GM18873 (cell line): ENCODE data around the gene TRIM2.

Source experiments
- ATAC-seq: cut with Tn5 transposase; IDR thresholded peaks from one replicate; pipeline ENCODE4 v1.9.1; 2021; ENCODE audit warnings: mild to moderate bottlenecking, moderate library complexity, moderate number of reproducible peaks; ENCODE audit not compliant: unreplicated experiment, low FRiP score

The TRIM2 gene

DNA sequence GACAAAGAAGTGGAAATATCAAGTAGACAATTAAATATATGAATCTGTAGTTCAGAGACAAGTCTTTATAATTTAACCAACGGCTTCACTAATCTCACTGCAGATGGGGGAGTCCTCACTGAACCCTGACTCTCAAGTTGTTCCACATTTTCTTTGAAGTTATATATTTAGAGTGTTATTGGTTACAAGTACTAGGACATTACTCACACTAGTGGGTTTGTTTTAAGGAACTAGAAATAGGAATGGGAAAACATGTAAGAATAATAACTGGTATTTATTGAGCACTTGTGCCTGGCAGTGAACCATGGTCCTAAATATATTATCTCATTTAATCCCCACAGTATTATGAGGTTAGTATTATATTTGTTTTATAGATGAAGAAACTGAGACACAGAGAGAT is 162.2 kb downstream of the TRIM2 start:
- ATAC-seq, result no peak

DNA sequence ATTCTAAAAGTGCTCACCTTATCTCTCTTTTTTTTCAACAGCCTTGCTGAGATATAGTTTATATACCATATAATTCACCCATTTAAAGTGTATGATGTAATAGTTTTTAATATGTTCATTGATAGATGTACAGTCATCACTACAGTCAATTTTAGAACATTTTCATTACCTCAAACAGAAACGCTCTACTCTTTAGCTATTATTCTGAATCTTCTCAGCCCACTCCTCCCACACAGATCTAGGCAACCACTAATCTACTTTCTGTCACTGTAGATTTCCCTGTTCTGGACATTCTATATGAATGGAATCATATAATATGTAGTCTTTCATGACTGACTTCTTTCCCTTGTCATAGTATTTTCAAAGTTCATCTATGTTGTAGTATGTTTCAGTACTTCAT is 162.8 kb downstream of the TRIM2 start:
- ATAC-seq, result no peak

DNA sequence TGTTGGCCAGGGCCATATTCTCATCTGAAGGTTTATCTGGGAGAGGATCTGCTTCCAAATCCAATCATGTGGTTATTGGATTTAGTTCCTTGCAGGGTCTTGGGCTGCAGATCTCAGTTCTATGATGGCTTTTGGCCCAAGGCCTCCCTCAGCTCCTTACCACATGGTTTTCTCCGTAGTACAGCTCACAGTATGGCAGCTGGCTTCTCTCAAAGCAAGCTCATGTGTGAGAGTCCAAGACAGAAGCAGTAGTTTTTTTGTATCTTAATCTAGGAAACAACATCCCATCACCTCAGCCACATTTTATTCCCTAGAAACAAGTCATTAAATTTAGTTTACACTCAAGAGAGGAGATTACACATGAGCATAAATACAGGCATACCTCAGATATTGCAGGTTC is 164.8 kb downstream of the TRIM2 start:
- no peak for ATAC-seq

DNA sequence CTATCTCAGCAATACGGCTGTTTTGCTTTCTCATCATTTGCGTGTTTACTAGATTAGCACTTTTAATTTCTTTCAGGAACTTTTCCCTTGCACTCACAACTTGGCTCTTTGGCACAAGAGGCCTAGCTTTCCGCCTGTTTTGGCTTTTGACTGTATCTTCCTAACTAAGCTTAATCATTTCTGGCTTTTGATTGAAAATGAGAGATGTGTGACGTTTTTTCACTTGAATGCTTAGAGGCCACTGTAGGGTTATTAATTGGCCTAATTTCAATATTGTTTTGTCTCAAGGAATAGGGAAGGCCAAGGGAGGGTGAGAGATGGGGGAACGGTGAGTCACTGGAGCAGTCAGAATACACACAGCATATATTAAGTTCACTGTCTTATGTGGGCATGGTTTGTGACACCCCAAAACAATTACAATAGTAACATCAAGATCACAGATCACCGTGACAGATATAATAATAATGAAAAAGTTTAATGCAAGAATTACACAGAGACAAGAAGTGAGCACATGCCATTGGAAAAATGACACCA is 167.5 kb downstream of the TRIM2 start:
- ATAC-seq, result no peak

DNA sequence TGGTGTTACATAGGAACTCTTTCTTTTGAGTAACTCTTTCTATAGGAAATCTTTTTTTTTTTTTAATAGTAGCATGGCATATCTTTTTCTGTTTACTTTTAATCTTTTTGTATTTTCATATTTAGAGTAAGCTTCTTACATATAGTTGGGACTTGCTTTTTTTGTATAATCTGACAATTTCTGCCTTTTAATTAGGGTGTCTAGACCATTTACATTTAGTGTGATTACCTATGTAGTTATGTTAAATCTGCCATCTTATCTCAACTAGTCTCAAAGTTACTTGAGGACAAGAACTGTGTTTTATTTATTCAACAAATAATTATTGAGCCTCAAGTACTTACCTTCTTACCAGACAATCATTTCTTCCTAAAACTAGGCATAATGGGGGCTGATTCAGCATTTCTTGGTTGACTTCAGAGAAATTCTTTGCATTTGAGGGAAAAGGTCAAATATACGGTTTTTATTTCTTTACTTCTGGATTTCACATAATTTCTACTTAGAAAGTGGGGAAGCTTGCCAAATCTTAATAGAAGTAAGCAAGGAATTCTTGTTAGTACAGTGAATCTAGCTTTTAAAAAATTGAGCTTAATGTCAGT is 168.8 kb downstream of the TRIM2 start:
- no peak for ATAC-seq

DNA sequence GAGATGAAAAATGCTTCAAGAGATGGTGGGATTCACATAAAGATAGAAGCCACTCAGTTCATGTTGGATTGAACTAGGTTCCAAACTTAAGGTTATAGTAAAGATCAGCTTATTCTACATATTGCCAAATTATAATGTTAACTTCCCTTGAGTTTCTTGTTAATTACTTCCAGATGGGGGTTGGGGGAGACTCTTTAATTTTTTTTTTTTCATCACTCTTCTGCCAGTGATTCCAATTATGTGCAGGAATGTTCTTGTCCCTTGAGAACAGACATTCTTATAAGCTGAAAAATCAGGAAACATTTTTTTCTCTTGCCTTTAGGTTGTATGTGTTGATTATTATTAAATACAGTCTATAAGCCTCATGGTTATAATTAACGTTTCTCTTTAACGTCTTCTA is 170.2 kb downstream of the TRIM2 start:
- no peak for ATAC-seq

DNA sequence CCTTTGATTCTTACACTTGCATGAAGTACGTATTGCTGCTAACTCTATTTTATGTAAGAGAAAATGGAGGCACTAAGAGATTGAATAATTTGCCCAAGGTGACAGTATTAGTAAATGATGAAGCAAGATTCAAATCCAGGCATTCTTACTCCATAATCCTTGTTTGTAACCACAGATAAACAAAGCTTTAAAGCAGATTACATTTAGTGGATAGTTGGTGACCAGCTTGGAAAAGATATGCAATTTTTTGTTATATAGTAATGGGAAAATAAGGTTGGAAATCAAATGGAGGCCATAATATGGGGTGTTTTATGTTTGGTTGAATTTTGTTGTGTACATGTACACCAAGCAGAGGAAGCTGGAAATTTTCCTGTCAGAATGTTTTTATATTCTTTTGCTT is 171.1 kb downstream of the TRIM2 start:
- no peak for ATAC-seq

DNA sequence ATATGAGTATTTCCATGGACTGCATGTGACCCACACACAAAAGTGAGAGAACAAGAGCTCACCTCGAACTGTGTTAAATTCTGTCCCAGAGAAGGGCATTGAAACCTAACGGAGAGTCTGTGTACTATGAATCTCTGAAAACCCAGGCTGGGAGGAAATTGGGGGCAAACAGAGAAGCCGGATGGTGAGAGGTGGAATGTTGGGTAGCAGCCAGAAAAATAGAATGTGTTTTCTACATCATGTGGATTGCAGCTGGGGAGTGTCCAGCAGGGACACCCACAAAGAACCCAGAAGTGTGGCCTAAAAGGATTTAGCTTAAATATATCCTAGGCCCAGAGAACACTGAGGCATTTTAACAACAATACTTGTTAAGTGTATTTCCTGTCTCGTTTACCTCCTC is 178.9 kb downstream of the TRIM2 start:
- no peak for ATAC-seq

DNA sequence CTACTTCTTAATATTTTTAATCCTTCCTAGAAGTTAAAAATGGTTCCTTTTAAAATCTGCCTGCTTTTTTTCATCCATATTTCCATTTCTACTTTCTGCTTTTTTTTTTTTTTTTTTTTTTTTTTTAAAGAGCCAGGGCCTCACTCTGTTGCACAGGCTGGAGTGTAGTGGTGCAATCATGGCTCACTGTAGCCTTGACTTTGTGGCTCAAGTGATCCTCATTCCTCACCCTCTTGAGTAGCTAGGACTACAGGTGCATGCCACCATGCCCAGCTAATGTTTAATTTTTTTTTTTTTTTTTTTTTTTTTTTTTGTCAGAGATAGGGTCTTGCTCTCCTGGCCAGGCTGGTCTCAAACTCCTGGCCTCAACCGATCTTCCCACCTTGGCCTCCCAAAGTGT is 179.9 kb downstream of the TRIM2 start:
- ATAC-seq, result no peak

DNA sequence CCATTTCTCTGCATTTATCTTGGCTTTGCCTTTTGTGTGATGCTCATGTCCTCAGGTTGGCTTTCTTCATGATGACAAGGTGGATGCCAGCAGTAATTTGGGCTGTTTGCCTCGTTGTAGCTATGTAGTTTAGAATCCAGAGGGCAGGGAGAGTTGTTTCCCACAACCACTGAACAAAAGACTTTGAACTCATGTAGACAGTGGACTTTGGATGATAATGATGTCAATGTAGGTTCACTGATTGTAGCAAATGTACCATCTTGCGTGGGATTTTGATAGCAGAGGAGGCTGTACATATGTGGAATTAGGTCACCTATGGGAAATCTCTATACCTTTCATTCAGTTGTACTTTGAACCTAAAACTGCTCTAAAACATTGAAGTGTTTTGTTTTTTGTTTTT is 181.5 kb downstream of the TRIM2 start:
- no peak for ATAC-seq

DNA sequence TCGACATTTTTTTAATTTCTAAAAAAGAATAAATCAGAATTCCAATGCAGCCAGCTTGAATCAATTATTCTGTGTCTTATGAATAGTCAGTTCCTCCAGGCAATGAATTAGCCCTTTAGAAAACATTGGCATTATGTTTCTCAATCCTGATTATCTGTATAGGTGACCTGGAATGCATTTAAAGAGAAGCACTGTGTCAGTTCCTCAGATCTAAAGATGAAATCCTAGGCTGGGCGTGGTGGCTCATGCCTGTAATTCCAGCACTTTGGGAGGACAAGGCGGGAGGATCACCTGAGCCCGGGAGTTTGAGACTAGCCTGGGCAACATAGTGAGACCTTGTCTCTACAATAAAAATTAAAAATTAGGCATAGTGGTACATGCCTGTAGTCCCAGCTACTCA is 183.7 kb downstream of the TRIM2 start:
- ATAC-seq, result no peak
